IPS-18c (cell line): ENCODE measurements around the gene SMARCC2.
"Not testable (repeated sequence)": the region's sequence is repeated elsewhere in the genome, so short reads cannot be mapped to it uniquely, and the experiment has no call there.

Source experiments
- H3K4me3 ChIP-seq: 2 replicates; pipeline ENCODE4 v1.7.0; 2013; ENCODE audit warnings: low read depth, mild to moderate bottlenecking, low read length, moderate library complexity; ENCODE audit not compliant: insufficient read depth
- H3K9me3 ChIP-seq: one replicate; pipeline ENCODE4 v1.6.1; 2013; ENCODE audit warnings: mild to moderate bottlenecking, low read length, moderate library complexity; ENCODE audit not compliant: control insufficient read depth, insufficient read depth

SMARCC2 gene

DNA sequence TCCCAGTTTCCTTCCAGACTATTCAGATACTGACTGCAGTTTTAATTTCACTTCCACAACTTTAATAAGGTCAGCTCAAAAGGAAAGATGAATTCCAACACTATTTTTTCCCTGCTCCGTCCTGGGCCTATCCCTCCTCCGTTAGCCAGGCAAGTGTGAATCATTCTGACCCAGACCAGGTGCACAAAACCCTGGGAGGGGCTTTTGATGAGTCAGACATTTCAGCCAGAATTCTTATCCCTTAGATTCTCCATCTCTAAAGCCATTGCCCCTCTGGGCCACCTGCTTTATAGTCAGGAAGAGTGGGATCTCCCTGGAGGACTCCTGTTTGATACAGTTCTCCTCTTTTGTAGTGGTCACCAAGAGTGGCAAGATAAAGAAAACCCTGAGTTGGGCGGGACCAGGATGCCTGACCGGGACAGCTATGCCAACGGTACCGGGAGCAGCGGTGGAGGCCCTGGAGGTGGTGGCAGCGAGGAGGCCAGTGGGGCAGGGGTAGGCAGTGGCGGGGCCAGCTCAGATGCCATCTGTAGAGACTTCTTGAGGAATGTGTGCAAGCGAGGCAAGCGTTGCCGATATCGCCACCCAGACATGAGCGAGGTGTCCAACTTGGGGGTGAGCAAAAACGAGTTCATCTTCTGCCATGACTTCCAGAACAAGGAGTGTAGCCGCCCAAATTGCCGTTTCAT, 69.0 kb downstream of the SMARCC2 start:
- no peaks in the 10 kb centered on the region for H3K9me3 ChIP-seq
- no peak overlapping the region for H3K4me3 ChIP-seq

DNA sequence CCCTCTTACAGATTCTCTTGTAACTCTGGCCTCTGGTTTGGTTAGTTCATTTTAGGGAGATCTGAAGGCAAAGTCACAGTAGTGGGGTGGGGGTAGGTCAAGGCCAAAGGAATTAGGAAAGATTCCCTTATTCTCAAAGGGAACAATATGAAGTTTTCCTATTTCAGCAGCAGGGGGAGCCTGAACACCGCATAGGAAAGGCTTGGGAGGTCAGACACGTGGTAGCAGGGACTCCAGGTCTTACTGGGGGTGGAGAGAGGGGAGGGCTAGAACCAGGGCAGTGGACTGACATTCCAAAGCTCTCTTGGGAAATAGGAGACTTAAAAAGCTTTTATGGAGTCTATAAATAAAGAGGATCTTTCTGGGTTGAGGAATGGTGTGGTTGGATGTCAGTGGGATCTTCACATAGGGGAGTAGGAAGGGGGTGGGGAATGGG, 69.9 kb downstream of the SMARCC2 start:
- H3K4me3 ChIP-seq, result peak overlapping the region; percentile 93; the same call in 1 of the 2 replicates
- no peaks in the 10 kb centered on the region for H3K9me3 ChIP-seq

DNA sequence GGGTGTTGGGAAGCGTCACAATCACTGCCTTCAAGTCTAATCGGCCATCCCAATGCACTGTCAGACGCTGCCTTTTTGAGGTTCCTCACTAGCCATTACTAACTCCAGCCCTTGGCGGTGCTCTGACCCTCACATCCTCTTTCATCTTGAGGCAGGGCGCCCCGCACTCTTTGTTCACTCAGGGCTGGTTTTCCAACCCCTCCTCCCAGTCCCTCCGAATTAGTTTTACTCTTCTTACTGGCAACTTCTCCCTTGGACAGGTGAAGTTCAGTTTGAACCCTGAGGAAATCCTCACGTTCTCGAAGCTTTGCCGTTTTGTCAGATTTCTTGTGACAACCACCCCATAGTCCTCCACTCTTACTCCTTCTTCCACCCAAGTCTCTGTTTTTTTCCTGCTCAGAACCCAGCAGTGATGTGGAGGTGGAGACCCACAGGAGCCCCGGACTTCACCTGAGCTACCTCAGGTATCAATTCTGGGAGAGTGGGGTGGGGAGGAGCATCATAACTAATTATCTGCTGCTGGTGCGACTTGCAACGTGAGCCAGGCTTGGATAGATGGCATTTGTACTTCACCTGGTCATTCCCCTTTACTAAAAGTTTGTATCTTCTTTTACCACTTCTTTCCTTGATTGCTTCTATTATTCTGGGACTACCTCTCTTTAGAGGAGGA, 70.5 kb downstream of the SMARCC2 start:
- H3K4me3 ChIP-seq, result peak overlapping the region; percentile 93
- no peaks in the 10 kb centered on the region for H3K9me3 ChIP-seq

GRCh38 chr12:56117778-56118687, 71.2 kb downstream of the SMARCC2 start, which contains the start of gene ZC3H10:
ZC3H10 (plus strand) TSS chr12:56118266; CDS start chr12:56120563, 2,297 bp downstream.
- Histone ChIP-seq H3K9me3 (no peaks in the 10 kb centered on the region), H3K4me3 (peak within 1 kb of the TSS; percentile 97)

DNA sequence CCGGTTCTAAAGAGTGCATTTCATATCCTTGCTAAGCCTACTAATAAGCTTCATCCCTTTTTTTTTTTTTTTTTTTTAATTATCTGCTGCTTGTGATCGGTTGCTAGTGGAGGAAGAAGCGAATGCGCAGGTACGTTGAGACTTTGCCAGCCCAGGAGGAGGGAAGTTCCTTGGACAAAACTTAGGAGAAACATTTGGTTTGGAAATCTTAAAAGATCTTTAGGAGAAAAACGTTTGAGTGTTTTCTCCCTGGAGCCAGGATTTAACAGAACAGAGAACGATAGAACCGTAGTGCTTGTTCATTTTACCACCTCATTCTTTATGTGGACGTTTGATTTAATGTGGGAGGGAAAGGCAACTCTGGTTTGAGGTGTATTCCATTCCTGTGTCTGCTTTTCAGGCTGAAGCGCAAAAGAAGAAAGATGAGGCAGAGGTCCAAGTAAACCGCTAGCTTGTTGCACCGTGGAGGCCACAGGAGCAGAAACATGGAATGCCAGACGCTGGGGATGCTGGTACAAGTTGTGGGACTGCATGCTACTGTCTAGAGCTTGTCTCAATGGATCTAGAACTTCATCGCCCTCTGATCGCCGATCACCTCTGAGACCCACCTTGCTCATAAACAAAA, 72.1 kb downstream of the SMARCC2 start:
- H3K9me3 ChIP-seq, result not testable (repeated sequence)
- H3K4me3 ChIP-seq, result peak overlapping the region; percentile 97

DNA sequence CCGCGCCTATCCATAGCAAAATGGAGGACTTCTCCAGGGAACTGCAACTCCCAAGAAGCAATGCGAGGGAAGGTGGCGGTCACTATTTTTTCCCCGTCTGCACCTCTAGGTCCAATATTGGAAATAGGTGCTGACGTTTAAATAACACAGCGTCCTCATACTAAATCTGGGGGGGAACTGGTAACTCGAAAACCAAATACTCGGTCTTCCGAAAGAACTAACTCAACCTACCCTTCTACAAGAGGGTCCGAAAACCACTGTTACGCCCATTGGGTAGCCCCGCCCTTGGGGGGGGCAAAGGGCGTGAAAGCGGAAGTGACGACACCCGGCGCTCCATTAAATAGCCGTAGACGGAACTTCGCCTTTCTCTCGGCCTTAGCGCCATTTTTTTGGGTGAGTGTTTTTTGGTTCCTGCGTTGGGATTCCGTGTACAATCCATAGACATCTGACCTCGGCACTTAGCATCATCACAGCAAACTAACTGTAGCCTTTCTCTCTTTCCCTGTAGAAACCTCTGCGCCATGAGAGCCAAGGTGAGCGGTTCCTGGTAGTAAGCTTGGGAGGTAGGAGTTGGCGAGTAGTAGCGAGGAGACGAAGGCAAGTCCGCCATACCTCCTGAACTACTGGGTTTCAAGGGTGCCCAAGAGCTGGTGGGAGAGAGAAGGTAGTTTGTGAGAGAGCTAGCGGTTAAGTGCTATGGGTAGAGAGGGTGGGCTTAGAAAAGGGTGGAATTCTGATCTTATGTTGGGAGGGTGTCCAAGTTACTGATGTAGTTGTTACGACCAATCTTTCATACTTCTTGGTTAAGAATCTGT, 72.8 kb downstream of the SMARCC2 start, which contains the start of gene RPL41:
TSS of gene RPL41 (plus strand) at position 367 of the 815 bp plus-strand sequence.
- H3K4me3 ChIP-seq, result peak within 1 kb of the TSS; percentile 97
- no peaks in the 10 kb centered on the region for H3K9me3 ChIP-seq

- Histone ChIP-seq H3K4me3 (peak overlapping the region; percentile 97; the same call in 1 of the 2 replicates), H3K9me3 (peaks cover 2% of the 10 kb centered on the region)
Observed at GRCh38 chr12:56115329-56115728, 74.0 kb downstream of the SMARCC2 start.

DNA sequence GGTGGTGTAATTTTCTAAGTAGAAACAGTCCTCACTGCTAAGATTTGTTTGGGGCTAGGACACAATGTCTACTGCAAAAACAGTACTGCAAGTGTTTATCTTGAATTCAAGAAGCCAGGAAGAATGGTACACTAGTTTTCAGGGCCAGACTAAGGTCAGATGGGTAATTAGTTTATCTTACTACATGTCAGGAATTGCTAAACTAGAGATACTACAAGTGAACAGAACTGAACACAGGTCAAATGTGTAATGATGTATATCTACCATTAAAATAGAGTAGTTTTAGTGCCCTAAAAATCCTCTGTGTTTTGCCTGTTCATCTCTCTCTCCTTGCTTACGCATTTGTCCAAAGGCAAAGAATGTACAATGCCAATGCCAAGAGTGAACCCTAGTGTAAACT, 75.2 kb downstream of the SMARCC2 start:
- Histone ChIP-seq H3K9me3 (peaks cover 2% of the 10 kb centered on the region), H3K4me3 (no peak overlapping the region)
